Neural progenitor cell (in vitro differentiated cells): ENCODE data around the gene ZNF391.

Experiments
- EZH2 ChIP-seq: fragments of 200-600 bp; sonication (generic); IDR thresholded peaks from 2 replicates; pipeline ENCODE4 v1.6.1; 2017; ENCODE audit warnings: antibody characterized with exemption, mild to moderate bottlenecking, moderate library complexity
- TF ChIP-seq, protein P1 (sequence below): fragments of 200-600 bp; sonication (generic); IDR thresholded peaks from 2 replicates; pipeline ENCODE4 v1.5.1; 2017; ENCODE audit warnings: antibody characterized with exemption, mild to moderate bottlenecking

DNA sequence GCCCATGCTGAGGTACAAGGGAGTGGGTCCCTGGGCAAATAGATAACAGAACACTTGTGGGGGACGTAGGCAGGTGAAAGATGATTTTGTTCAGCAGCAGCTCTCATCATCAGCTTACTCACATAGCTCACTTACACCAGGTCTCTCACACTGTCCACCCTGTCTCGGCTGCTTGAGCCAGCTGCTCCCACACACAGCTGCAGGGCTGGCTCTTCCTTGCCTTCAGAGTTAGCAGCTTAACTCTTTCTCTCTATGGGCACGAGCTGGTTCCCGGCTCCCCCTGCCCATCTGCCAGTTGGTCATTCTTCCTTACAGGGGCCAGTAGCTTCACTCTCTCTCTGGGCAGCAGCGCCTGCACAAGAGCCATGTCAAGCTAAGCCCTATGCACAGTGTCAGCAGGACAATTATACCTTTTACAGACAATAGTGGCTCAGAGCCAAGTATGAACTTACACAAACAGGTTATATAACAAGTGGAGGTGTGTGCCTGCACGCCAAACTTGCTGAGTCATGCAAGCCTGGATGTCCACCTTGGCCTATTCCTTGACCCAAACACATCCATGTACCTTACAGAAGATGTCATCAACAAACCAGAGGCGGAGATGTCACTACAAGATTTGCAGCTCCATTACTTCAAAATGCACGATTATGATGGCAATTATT is 18.7 kb downstream of the ZNF391 start:
- no peak for TF ChIP-seq EZH2
- TF ChIP-seq, protein P1, sequence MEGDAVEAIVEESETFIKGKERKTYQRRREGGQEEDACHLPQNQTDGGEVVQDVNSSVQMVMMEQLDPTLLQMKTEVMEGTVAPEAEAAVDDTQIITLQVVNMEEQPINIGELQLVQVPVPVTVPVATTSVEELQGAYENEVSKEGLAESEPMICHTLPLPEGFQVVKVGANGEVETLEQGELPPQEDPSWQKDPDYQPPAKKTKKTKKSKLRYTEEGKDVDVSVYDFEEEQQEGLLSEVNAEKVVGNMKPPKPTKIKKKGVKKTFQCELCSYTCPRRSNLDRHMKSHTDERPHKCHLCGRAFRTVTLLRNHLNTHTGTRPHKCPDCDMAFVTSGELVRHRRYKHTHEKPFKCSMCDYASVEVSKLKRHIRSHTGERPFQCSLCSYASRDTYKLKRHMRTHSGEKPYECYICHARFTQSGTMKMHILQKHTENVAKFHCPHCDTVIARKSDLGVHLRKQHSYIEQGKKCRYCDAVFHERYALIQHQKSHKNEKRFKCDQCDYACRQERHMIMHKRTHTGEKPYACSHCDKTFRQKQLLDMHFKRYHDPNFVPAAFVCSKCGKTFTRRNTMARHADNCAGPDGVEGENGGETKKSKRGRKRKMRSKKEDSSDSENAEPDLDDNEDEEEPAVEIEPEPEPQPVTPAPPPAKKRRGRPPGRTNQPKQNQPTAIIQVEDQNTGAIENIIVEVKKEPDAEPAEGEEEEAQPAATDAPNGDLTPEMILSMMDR: no peak
